ENCODE results near the gene MAGEB4. TPM values are rescaled to one million over a fixed set of nuclear protein-coding genes. Genes with fewer than 3 reads are reported as not detected.
"Not testable (repeated sequence)": the region's sequence is repeated elsewhere in the genome, so short reads cannot be mapped to it uniquely, and the experiment has no call there.

The MAGEB4 gene, protein sequence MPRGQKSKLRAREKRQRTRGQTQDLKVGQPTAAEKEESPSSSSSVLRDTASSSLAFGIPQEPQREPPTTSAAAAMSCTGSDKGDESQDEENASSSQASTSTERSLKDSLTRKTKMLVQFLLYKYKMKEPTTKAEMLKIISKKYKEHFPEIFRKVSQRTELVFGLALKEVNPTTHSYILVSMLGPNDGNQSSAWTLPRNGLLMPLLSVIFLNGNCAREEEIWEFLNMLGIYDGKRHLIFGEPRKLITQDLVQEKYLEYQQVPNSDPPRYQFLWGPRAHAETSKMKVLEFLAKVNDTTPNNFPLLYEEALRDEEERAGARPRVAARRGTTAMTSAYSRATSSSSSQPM
- total RNA-seq (ENCODE audit: insufficient read depth, low replicate concordance): not detected

DNA sequence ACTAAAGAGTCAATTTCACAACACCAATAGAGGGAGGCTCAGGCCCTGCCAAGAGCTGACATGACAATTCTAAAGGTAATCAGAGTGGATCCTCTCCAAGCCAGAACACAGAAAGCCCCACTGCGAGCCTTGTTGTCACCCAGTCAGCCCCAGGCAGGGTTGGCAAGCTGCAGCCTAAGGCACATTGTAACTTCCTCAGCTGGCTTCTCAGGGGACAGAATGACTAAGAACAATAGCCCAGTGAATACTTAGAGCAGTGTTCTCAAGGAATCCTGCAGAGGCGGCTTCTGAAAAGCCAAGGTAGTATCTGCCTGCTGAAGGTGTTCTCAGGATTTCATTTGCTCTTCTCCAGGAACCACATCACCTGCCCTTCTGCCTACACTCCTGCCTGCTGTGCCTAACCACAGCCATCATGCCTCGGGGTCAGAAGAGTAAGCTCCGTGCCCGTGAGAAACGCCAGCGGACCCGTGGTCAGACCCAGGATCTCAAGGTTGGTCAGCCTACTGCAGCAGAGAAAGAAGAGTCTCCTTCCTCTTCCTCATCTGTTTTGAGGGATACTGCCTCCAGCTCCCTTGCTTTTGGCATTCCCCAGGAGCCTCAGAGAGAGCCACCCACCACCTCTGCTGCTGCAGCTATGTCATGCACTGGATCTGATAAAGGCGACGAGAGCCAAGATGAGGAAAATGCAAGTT lies at the start of gene MAGEB4:
Gene MAGEB4, plus strand, starts transcription at position 277 of the 692 bp plus-strand sequence. Its CDS starts 136 bp downstream, at position 413.
- DNase-seq (ENCODE audit: low spot score): no peak

DNA sequence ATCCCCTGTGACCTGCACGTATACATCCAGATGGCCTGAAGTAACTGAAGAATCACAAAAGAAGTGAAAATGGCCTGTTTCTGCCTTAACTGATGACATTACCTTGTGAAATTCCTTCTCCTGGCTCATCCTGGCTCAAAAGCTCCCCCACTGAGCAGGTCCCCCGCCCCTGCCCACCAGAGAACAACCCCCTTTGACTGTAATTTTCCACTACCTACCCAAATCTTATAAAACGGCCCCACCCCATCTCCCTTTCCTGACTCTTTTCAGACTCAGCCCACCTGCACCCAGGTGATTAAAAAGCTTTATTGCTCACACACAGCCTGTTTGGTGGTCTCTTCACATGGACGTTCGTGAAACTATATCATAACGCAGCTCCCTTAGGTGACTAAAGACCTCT lies 47.9 kb upstream of the MAGEB4 start:
- not testable (repeated sequence) for DNase-seq (ENCODE audit: low spot score)

GRCh38 chrX:30196322-30196721 lies 45.5 kb upstream of the MAGEB4 start:
- DNase-seq (ENCODE audit: low spot score): no peak

- no peak for DNase-seq (ENCODE audit: low spot score)
Measured at GRCh38 chrX:30212172-30212571, 29.6 kb upstream of the MAGEB4 start.

GRCh38 chrX:30215357-30215843 lies 26.4 kb upstream of the MAGEB4 start, which contains the start of gene MAGEB2:
Gene MAGEB2 (plus strand): TSS chrX:30215563. CDS start chrX:30218581, 3,018 bp downstream.
- DNase-seq (ENCODE audit: low spot score): no peak

DNA sequence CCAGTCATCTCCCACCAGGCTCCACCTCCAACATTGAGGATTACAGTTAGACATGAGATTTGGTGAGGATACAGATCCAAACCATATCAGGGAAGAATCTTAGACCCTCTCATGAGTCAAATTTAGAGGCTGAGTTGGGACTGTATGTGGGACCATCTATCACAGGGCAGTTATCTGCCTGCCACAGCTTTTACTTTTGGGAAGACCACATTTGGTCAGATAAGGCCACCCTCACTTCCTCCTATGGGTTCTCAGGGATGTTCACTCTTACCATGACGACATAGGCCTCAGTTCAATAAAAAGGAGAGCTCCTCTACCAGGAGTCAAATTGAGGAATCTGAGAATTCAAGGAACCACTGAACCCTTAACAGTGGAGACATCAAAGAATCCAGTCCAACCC lies 24.3 kb upstream of the MAGEB4 start:
- DNase-seq (ENCODE audit: low spot score): no peak

GRCh38 chrX:30219372-30219771 lies 22.4 kb upstream of the MAGEB4 start:
- DNase-seq (ENCODE audit: low spot score): no peak

DNA sequence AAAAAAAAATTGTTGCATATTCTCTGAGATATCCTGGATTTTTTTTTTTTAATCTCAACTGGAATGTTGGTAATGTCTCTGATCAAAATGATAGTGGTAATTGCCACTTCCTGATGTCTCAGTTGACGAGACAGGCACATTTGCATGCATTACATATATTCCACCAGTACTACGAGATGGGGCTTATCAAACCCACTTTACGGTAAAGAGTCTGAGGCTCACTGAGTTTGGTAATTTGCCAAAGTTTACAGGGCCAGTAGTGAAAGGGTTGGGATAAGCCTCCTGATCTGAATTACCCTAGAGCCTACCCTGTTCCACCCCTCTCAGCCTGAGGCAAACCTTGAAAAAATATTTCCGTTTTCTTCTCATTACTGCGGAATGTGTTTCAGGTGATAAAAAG lies 21.1 kb upstream of the MAGEB4 start:
- DNase-seq (ENCODE audit: low spot score): no peak

- DNase-seq (ENCODE audit: low spot score): peak; percentile 72
Measured at GRCh38 chrX:30224536-30224935, 17.3 kb upstream of the MAGEB4 start.

DNA sequence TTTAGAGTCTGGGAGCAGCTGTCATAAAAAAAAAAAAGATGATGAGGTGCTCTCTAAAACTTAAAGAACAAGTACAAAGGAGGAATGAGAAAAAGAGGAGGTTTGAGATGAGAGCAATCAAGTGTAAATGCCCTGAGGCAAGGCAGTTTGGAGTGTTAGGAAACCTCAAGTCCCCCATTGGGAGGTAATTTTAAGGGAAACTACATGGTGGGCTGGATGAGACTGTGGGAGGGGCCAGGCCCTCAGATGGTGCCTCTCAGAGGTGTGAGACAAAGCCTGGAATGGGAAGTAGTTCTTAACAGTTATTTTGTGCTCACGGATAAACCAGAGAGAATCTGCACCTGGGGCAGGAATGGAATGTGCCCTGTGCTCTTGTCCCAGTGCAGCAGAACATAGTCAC lies 13.3 kb upstream of the MAGEB4 start:
- no peak for DNase-seq (ENCODE audit: low spot score)

- DNase-seq (ENCODE audit: low spot score): no peak
Measured at GRCh38 chrX:30230395-30230794, 11.4 kb upstream of the MAGEB4 start, which contains the start of gene MAGEB3. Gene MAGEB3 (plus strand): TSS chrX:30230657. CDS start chrX:30235925, 5,268 bp downstream.

- no peak for DNase-seq (ENCODE audit: low spot score)
Measured at GRCh38 chrX:30246769-30247489, 5.1 kb downstream of the MAGEB4 start, which contains the start of gene MAGEB1. Gene MAGEB1 (plus strand): TSS chrX:30247146. CDS start chrX:30250494, 3,348 bp downstream.

DNA sequence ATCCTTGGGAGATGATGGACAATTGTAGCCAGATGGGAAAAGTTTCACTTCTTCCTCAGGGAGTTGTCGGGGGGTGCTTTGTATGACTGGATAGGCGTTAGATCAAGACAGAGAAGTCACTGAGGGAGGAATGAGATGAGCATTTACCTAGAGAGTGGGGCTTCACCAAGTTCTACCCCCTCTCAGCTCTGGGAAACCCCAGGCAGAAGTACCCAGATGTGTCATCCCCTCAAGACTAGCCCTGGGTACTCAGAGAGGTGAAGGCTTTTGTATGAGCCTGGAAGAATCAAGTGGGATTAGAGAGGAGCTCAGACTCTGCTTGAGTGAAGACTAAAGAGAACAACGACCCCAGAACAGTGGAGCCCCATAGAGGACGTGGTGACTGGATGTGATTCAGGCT lies 7.1 kb downstream of the MAGEB4 start:
- DNase-seq (ENCODE audit: low spot score): no peak

DNA sequence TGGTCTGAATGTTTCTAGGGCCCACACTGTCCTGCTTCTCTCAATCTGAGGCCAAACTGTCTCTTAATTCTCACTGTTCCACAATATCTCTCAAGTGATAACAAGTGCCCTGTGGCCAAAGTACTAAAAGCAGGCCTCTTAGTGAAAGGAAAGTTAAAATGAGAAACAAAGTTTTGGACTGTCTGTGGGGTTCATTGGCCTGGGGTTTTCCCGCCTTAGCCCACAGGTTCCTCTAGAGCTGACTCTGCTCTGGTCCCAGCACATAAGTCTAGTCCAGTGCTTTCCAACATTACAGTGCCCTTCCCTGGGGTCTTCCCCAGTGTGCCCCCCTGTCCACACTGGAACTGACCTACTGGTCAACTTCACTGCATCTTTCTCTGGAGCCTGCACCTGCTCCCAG lies 11.5 kb downstream of the MAGEB4 start:
- DNase-seq (ENCODE audit: low spot score): no peak

DNA sequence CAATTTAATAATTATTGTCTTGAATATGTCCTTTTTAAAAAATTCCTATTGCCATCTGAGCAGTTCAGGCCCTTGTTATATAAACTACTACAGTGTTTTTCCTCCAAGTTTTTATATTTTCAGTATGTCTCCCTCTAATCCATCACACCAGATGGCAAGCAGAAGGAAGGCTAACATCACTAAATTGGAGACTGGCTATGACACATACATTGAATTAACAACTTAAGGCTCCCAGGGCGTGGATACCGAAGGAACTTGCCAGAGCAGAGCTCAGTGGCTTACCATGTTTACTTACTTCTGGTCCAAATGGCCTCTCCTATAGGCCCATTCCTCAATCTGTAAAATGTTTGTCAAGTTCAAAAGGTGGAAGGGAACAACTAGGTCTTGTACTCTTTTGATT lies 18.1 kb downstream of the MAGEB4 start:
- DNase-seq (ENCODE audit: low spot score): no peak

DNA sequence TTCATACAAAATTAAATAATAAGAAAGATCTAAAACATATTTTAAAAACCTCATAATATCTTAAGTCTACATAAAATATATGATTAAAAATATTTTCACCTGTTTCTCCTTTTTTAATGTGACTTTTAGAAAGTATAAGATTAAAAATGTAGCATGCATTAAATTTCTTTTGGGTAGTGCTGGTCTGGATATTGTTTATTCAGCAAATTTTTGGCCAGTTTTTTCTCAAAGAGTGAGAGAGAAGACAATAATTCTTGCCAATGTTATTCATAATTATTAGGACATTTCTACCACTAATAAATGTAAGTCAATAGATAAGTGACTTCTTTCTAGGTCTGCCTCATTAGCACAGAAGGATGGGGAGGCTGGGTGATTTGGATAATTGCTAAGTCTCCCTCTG lies 19.2 kb downstream of the MAGEB4 start:
- no peak for DNase-seq (ENCODE audit: low spot score)

DNA sequence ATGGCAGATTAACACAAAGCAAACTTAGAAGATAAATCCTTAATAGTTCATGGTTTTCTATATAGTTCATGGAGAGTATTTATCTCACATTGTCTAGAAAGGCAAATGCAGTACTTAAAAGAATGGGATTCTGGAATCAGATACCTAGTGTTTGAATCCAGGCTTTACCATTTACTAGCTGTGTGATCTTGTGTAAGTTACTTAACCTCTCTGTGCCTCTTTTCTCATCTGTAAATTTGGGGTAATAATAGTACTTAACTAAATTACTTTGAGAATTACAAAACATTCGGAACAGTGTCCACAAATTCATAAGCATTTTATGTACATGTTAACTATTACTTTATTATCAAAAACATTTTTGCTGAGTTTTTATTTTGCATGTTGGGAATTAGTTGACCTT lies 21.0 kb downstream of the MAGEB4 start:
- DNase-seq (ENCODE audit: low spot score): no peak

DNA sequence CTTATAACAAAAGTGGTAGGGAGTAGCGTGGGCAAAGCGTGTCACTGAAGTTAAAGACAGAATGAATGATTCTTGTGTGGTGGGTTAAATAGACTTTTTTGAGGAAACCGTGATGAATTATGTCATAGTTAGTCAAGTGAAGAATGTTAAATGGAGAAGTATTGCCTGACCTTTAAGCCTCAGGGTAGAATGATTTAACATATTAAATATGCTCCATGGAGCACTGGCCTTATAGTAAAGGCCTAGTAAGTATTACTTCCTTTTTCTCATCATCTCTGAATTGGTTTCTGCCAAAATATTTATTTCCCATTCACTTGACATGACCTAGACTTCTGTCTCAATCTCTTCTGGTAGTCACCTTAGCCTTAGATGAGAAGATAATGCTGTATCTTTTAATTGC lies 28.8 kb downstream of the MAGEB4 start:
- no peak for DNase-seq (ENCODE audit: low spot score)

GRCh38 chrX:30275498-30275897 lies 33.7 kb downstream of the MAGEB4 start:
- DNase-seq (ENCODE audit: low spot score): peak; percentile 9

- DNase-seq (ENCODE audit: low spot score): no peak
Measured at GRCh38 chrX:30278365-30278764, 36.6 kb downstream of the MAGEB4 start.

- no peak for DNase-seq (ENCODE audit: low spot score)
Measured at GRCh38 chrX:30280428-30280827, 38.6 kb downstream of the MAGEB4 start.

- DNase-seq (ENCODE audit: low spot score): no peak
Measured at GRCh38 chrX:30282527-30282926, 40.7 kb downstream of the MAGEB4 start.

Measured in umbilical cord (tissue), 2 donors.